ENCODE results near the gene MALT1. TPM values are rescaled to one million over a fixed set of nuclear protein-coding genes. Genes with fewer than 3 reads are reported as not detected.

The MALT1 gene
- total RNA-seq, 2 donors from 2014 or later = 41.1 to 51.6 TPM

- 66% methylated on average over 3 of the region's 3 CpGs for WGBS
- Histone ChIP-seq H3K4me1 (replicated peaks) (no peaks in the 10 kb centered on the region), H3K27ac (no peak overlapping the region), H3K36me3 (no peaks in the 10 kb centered on the region), H3K4me3 (no peak overlapping the region), H3K9me3 (no peaks in the 10 kb centered on the region), H3K27me3 (replicated peaks; ENCODE audit: insufficient read depth) (no peaks in the 10 kb centered on the region)
- no peak for TF ChIP-seq POLR2AphosphoS5 (IDR thresholded peaks at IDR 0.05)
- no peak for TF ChIP-seq POLR2A (IDR thresholded peaks at IDR 0.05)
- no peak for TF ChIP-seq CTCF (IDR thresholded peaks at IDR 0.05)
- intact Hi-C loops (cut with DNase I) = no loop called here
- no peak for DNase-seq (ENCODE audit: low spot score)
Observed at GRCh38 chr18:58674863-58675472, 3.7 kb downstream of the MALT1 start.

GRCh38 chr18:58676270-58676669, 5.0 kb downstream of the MALT1 start:
- Histone ChIP-seq H3K36me3 (no peaks in the 10 kb centered on the region), H3K27ac (no peak overlapping the region), H3K4me3 (no peak overlapping the region), H3K27me3 (replicated peaks; ENCODE audit: insufficient read depth) (no peaks in the 10 kb centered on the region), H3K4me1 (replicated peaks) (no peaks in the 10 kb centered on the region), H3K9me3 (no peaks in the 10 kb centered on the region)
- intact Hi-C loops (cut with DNase I) = no loop called here
- TF ChIP-seq CTCF (IDR thresholded peaks at IDR 0.05) (no peak), POLR2A (IDR thresholded peaks at IDR 0.05) (no peak), POLR2AphosphoS5 (IDR thresholded peaks at IDR 0.05) (no peak)
- 93% methylated on average over 1 of the region's 1 CpG for WGBS
- DNase-seq (ENCODE audit: low spot score) = no peak

- intact Hi-C loops (cut with DNase I) = no loop called here
- no peak for DNase-seq (ENCODE audit: low spot score)
- TF ChIP-seq POLR2AphosphoS5 (IDR thresholded peaks at IDR 0.05) (peak; percentile 24), CTCF (IDR thresholded peaks at IDR 0.05) (no peak)
- H3K4me1 ChIP-seq (replicated peaks) = no peaks in the 10 kb centered on the region
- no peaks in the 10 kb centered on the region for H3K9me3 ChIP-seq
- 61% methylated on average over 5 of the region's 5 CpGs for WGBS
- H3K27me3 ChIP-seq (replicated peaks; ENCODE audit: insufficient read depth) = no peaks in the 10 kb centered on the region
- H3K27ac ChIP-seq = no peak overlapping the region
- H3K36me3 ChIP-seq = peaks cover 0 to 2% of the 10 kb centered on the region in 2 donors
- H3K4me3 ChIP-seq = no peak overlapping the region
Observed at GRCh38 chr18:58682429-58683069, 11.3 kb downstream of the MALT1 start.

GRCh38 chr18:58687871-58688308, 16.6 kb downstream of the MALT1 start:
- H3K27me3 ChIP-seq (replicated peaks; ENCODE audit: insufficient read depth) = no peaks in the 10 kb centered on the region
- intact Hi-C loops (cut with DNase I) = no loop called here
- peak overlapping the region in 1 of 2 donors; percentile 60 for H3K27ac ChIP-seq
- no peak overlapping the region for H3K4me3 ChIP-seq
- no peaks in the 10 kb centered on the region for H3K9me3 ChIP-seq
- no peak for TF ChIP-seq CTCF (IDR thresholded peaks at IDR 0.05)
- TF ChIP-seq POLR2AphosphoS5 (IDR thresholded peaks at IDR 0.05) = peak; percentile 18
- 54% methylated on average over 6 of the region's 6 CpGs for WGBS
- no peak for DNase-seq (ENCODE audit: low spot score)
- H3K36me3 ChIP-seq = no peaks in the 10 kb centered on the region
- peaks cover 5% of the 10 kb centered on the region for H3K4me1 ChIP-seq (replicated peaks)

GRCh38 chr18:58690259-58690658, 19.0 kb downstream of the MALT1 start:
- Histone ChIP-seq H3K27ac (no peak overlapping the region), H3K9me3 (no peaks in the 10 kb centered on the region), H3K4me3 (no peak overlapping the region), H3K36me3 (no peaks in the 10 kb centered on the region), H3K4me1 (replicated peaks) (peaks cover 5% of the 10 kb centered on the region), H3K27me3 (replicated peaks; ENCODE audit: insufficient read depth) (no peaks in the 10 kb centered on the region)
- intact Hi-C loops (cut with DNase I) = no loop called here
- TF ChIP-seq POLR2A (IDR thresholded peaks at IDR 0.05) = no peak
- TF ChIP-seq POLR2AphosphoS5 (IDR thresholded peaks at IDR 0.05) = no peak
- TF ChIP-seq CTCF (IDR thresholded peaks at IDR 0.05) = no peak
- DNase-seq (ENCODE audit: low spot score) = no peak
- 99% methylated on average over 12 of the region's 12 CpGs for WGBS
